Kidney (tissue), 14 donors: ENCODE data around the gene PLD5. TPM values are rescaled to one million over a fixed set of nuclear protein-coding genes. Genes with fewer than 3 reads are reported as not detected.
"Not testable (repeated sequence)": the region's sequence is repeated elsewhere in the genome, so short reads cannot be mapped to it uniquely, and the experiment has no call there.

Experiments used
- DNase-seq, 5 donors: peaks; one replicate each; pipeline ENCODE4 v3.0.0-alpha.2; 2013 to 2020
- FAIRE-seq: peaks from 2 replicates; lab custom pipeline; 2012; peaks lifted over from hg19 to GRCh38; lab: Jason Lieb, UNC
- H3K27ac ChIP-seq, 2 donors: one replicate each; pipeline ENCODE4 v1.7.0; 2013; ENCODE audit warnings: low read depth in 2 of 2, low read length in 2 of 2, inconsistent platforms in 1 of 2
- H3K27me3 ChIP-seq: one replicate; pipeline ENCODE4 v1.7.1; 2013; ENCODE audit warnings: low read length, inconsistent platforms; ENCODE audit not compliant: control insufficient read depth, insufficient read depth
- H3K36me3 ChIP-seq, 3 donors: one replicate each; pipeline versions ENCODE4 v1.7.0 to v1.7.1; 2013; ENCODE audit warnings: low read length in 3 of 3, control low read depth in 1 of 3, inconsistent platforms in 1 of 3; ENCODE audit not compliant: insufficient read depth in 3 of 3, control insufficient read depth in 2 of 3
- H3K4me1 ChIP-seq, 3 donors: one replicate each; pipeline versions ENCODE4 v1.7.0 to v1.7.1; 2013; ENCODE audit warnings: low read length in 3 of 3, inconsistent platforms in 1 of 3, low read depth in 1 of 3; ENCODE audit not compliant: control insufficient read depth in 2 of 3, insufficient read depth in 2 of 3
- H3K4me3 ChIP-seq, 3 donors: one replicate each; pipeline versions ENCODE4 v1.7.0 to v1.8.1; 2013; ENCODE audit warnings: low read length in 3 of 3, control low read depth in 1 of 3, inconsistent platforms in 1 of 3
- H3K9ac ChIP-seq, 3 donors: one replicate each; pipeline versions ENCODE4 v1.7.0 to v1.7.1; 2013; ENCODE audit warnings: low read length in 3 of 3, control low read depth in 1 of 3, inconsistent platforms in 1 of 3
- H3K9me3 ChIP-seq, 3 donors: one replicate each; pipeline versions ENCODE4 v1.7.0 to v1.7.1; 2013; ENCODE audit warnings: low read length in 3 of 3, control low read depth in 1 of 3, inconsistent platforms in 1 of 3; ENCODE audit not compliant: control insufficient read depth in 2 of 3, insufficient read depth in 1 of 3
- CTCF ChIP-seq: IDR thresholded peaks from 3 replicates; pipeline ENCODE4 v1.5.1; 2012; ENCODE audit warnings: mild to moderate bottlenecking, moderate library complexity, borderline replicate concordance; ENCODE audit not compliant: insufficient read depth; ENCODE audit errors: extremely low read depth
- intact Hi-C: fragments of 100-400 bp; cut with DNase I; formaldehyde crosslinking; loops from one replicate; pipeline ENCODE4 v1.11.1; 2022
- polyA plus RNA-seq: library from polyadenylated mRNA; stranded (reverse); fragments of 350-450 nt; fragmentation: Illumina TruSeq; extraction: RNeasy Lipid Tissue Mini Kit (QIAGEN cat#74804); gene quantifications from one replicate; pipeline ENCODE4 v1.2.3, GENCODE V29; 2014; ENCODE audit warnings: low read depth, low replicate concordance; ENCODE audit not compliant: insufficient read depth
- total RNA-seq: library from RNA; stranded (reverse); fragmentation: NEBNext Ultra II Directional; extraction: Animal tissue kit (Norgen Biotek cat#: 25700); gene quantifications from one replicate; pipeline ENCODE4 v1.2.1, GENCODE V29; 2021
- donor health status: control.
- donor health status: control.
- donor health status: control.
- donor health status: control.
- donor health status: control.
- donor health status: DM: yes; HTN: yes; CAD: no.
- donor health status: Normal renal cell carcinoma (clear cell type).

PLD5 gene
- total and polyA plus RNA-seq, 2 donors from 2014 or later: 0.24 to 0.47 TPM

DNA sequence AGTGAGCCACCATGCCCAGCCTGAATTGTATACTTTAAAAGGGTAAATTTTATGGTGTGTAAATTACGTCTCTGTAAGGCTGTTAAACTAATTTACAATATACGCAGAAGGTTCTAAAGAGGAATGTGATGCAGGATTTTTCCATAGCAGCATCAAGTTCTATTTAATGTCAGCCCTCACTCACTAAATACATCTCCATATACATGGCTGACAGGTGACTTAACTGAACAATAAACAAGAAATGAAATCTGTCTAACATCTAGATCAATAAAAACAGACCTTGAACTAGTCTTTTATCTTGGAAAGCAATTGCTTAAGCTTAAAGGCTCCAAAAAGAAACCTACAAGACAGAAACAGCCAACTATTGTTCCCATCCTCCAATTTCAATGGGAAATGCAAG is 404.1 kb downstream of the PLD5 start:
- no peaks in the 10 kb centered on the region for H3K4me1 ChIP-seq
- no peak overlapping the region for H3K9ac ChIP-seq
- no peak overlapping the region for H3K4me3 ChIP-seq
- no peaks in the 10 kb centered on the region for H3K36me3 ChIP-seq
- DNase-seq: no peak
- intact Hi-C loops: no loop called here
- H3K27me3 ChIP-seq: no peaks in the 10 kb centered on the region
- H3K9me3 ChIP-seq: no peaks in the 10 kb centered on the region
- H3K27ac ChIP-seq: no peak overlapping the region
- FAIRE-seq: no peak
- no peak for TF ChIP-seq CTCF

- no peaks in the 10 kb centered on the region for H3K4me1 ChIP-seq
- no peak overlapping the region for H3K4me3 ChIP-seq
- FAIRE-seq: no peak
- no peak for TF ChIP-seq CTCF
- no peak for DNase-seq
- no peaks in the 10 kb centered on the region for H3K9me3 ChIP-seq
- intact Hi-C loops: no loop called here
- no peaks in the 10 kb centered on the region for H3K36me3 ChIP-seq
- H3K27me3 ChIP-seq: no peaks in the 10 kb centered on the region
- H3K27ac ChIP-seq: no peak overlapping the region
- H3K9ac ChIP-seq: no peak overlapping the region
Observed at GRCh38 chr1:242100921-242101320, 423.6 kb downstream of the PLD5 start.

GRCh38 chr1:242097283-242097682 is 427.2 kb downstream of the PLD5 start:
- H3K27ac ChIP-seq, H3K36me3 ChIP-seq, H3K9ac ChIP-seq, DNase-seq, H3K4me1 ChIP-seq, H3K4me3 ChIP-seq, H3K27me3 ChIP-seq, intact Hi-C loops, FAIRE-seq, H3K9me3 ChIP-seq: not testable (repeated sequence)

- no peak for FAIRE-seq
- TF ChIP-seq CTCF: no peak
- no peak for DNase-seq
- H3K36me3 ChIP-seq: no peaks in the 10 kb centered on the region
- intact Hi-C loops: no loop called here
- no peaks in the 10 kb centered on the region for H3K4me1 ChIP-seq
- H3K9me3 ChIP-seq: no peaks in the 10 kb centered on the region
- H3K27ac ChIP-seq: no peak overlapping the region
- no peak overlapping the region for H3K9ac ChIP-seq
- H3K27me3 ChIP-seq: no peaks in the 10 kb centered on the region
- no peak overlapping the region for H3K4me3 ChIP-seq
Observed at GRCh38 chr1:242093116-242093515, 431.4 kb downstream of the PLD5 start.
